ENCODE data around the gene INPP4B.
"Not testable (repeated sequence)": the region's sequence is repeated elsewhere in the genome, so short reads cannot be mapped to it uniquely, and the experiment has no call there.

The INPP4B gene

GRCh38 chr4:142405695-142406498 is 440.2 kb downstream of the INPP4B start:
- peak; percentile 1 for DNase-seq

GRCh38 chr4:142405021-142405694 is 440.9 kb downstream of the INPP4B start:
- peak; percentile 73 for DNase-seq

GRCh38 chr4:142404191-142404611 is 441.9 kb downstream of the INPP4B start:
- peak; percentile 43 for DNase-seq

- peak; percentile 13 for DNase-seq
These were observed 443.2 kb downstream of the INPP4B start for GRCh38 chr4:142402900-142403299.

GRCh38 chr4:142402156-142402555 is 443.9 kb downstream of the INPP4B start:
- DNase-seq = no peak

GRCh38 chr4:142397364-142397991 is 448.6 kb downstream of the INPP4B start:
- DNase-seq = not testable (repeated sequence)

GRCh38 chr4:142396279-142396678 is 449.8 kb downstream of the INPP4B start:
- DNase-seq = no peak

GRCh38 chr4:142393127-142393526 is 453.0 kb downstream of the INPP4B start:
- DNase-seq = no peak

GRCh38 chr4:142386856-142387255 is 459.2 kb downstream of the INPP4B start:
- no peak for DNase-seq

- DNase-seq = no peak
These were observed 459.7 kb downstream of the INPP4B start for GRCh38 chr4:142386449-142386848.

GRCh38 chr4:142383800-142384470 is 462.2 kb downstream of the INPP4B start:
- no peak for DNase-seq

- DNase-seq = no peak
These were observed 462.7 kb downstream of the INPP4B start for GRCh38 chr4:142383354-142383753.

GRCh38 chr4:142380052-142380602 is 466.0 kb downstream of the INPP4B start:
- no peak for DNase-seq

GRCh38 chr4:142379277-142380051 is 466.6 kb downstream of the INPP4B start:
- no peak for DNase-seq

GRCh38 chr4:142378179-142378578 is 467.9 kb downstream of the INPP4B start:
- no peak for DNase-seq

GRCh38 chr4:142377342-142378091 is 468.6 kb downstream of the INPP4B start:
- DNase-seq = no peak

GRCh38 chr4:142376204-142376603 is 469.9 kb downstream of the INPP4B start:
- DNase-seq = no peak

- DNase-seq = no peak
These were observed 472.5 kb downstream of the INPP4B start for GRCh38 chr4:142373610-142374009.

- DNase-seq = no peak
These were observed 473.4 kb downstream of the INPP4B start for GRCh38 chr4:142372530-142373260.

- no peak for DNase-seq
These were observed 477.0 kb downstream of the INPP4B start for GRCh38 chr4:142369141-142369540.
